Skeletal muscle cell (primary cell): ENCODE data around the gene JPH4.

Experiments
- DNase-seq: peaks from one replicate; pipeline ENCODE4 v3.0.0-alpha.2; 2010; ENCODE audit warnings: low read depth
- H3K4me3 ChIP-seq: 2 replicates; pipeline ENCODE4 v1.5.1; 2011; ENCODE audit warnings: low read depth, mild to moderate bottlenecking, control low read depth, low read length, moderate library complexity

Gene JPH4

GRCh38 chr14:23566778-23567185 is 11.8 kb downstream of the JPH4 start:
- no peak for DNase-seq
- peak overlapping the region; percentile 59 for H3K4me3 ChIP-seq

GRCh38 chr14:23566112-23566777 is 12.3 kb downstream of the JPH4 start:
- no peak overlapping the region for H3K4me3 ChIP-seq
- no peak for DNase-seq

GRCh38 chr14:23565626-23566025 is 13.0 kb downstream of the JPH4 start:
- no peak overlapping the region for H3K4me3 ChIP-seq
- DNase-seq, result no peak

- H3K4me3 ChIP-seq, result no peak overlapping the region
- no peak for DNase-seq
Observed at GRCh38 chr14:23564876-23565275, 13.7 kb downstream of the JPH4 start.

- DNase-seq, result no peak
- no peak overlapping the region for H3K4me3 ChIP-seq
Observed at GRCh38 chr14:23564181-23564812, 14.3 kb downstream of the JPH4 start.

GRCh38 chr14:23563473-23564180 is 15.0 kb downstream of the JPH4 start:
- no peak for DNase-seq
- H3K4me3 ChIP-seq, result no peak overlapping the region

- DNase-seq, result no peak
- H3K4me3 ChIP-seq, result no peak overlapping the region
Observed at GRCh38 chr14:23562822-23563472, 15.6 kb downstream of the JPH4 start.

GRCh38 chr14:23561873-23562821 is 16.4 kb downstream of the JPH4 start:
- DNase-seq, result no peak
- H3K4me3 ChIP-seq, result no peak overlapping the region

GRCh38 chr14:23561259-23561658 is 17.3 kb downstream of the JPH4 start:
- DNase-seq, result no peak
- no peak overlapping the region for H3K4me3 ChIP-seq

- DNase-seq, result no peak
Observed at GRCh38 chr14:23559926-23560520, 18.6 kb downstream of the JPH4 start.

GRCh38 chr14:23559010-23559925 is 19.3 kb downstream of the JPH4 start:
- no peak overlapping the region for H3K4me3 ChIP-seq
- DNase-seq, result no peak

More at GRCh38 chr14:23559926-23560520, 18.6 kb downstream of the JPH4 start:
- no peak overlapping the region for H3K4me3 ChIP-seq

- no peak overlapping the region for H3K4me3 ChIP-seq
- DNase-seq, result no peak
Observed at GRCh38 chr14:23558346-23559009, 20.1 kb downstream of the JPH4 start.

GRCh38 chr14:23557946-23558345 is 20.6 kb downstream of the JPH4 start:
- no peak overlapping the region for H3K4me3 ChIP-seq
- no peak for DNase-seq

GRCh38 chr14:23557521-23557920 is 21.1 kb downstream of the JPH4 start:
- no peak overlapping the region for H3K4me3 ChIP-seq

GRCh38 chr14:23556700-23557440 is 21.7 kb downstream of the JPH4 start:
- no peak for DNase-seq
- H3K4me3 ChIP-seq, result peak overlapping the region; percentile 91

More at GRCh38 chr14:23557521-23557920, 21.1 kb downstream of the JPH4 start:
- no peak for DNase-seq

- no peak for DNase-seq
Observed at GRCh38 chr14:23555882-23556699, 22.5 kb downstream of the JPH4 start, which contains the start of gene THTPA. Gene THTPA (plus strand): TSS chr14:23556271. CDS start chr14:23556758, 487 bp downstream.

More at GRCh38 chr14:23555882-23556699, 22.5 kb downstream of the JPH4 start, which contains the start of gene THTPA:
- H3K4me3 ChIP-seq, result peak within 1 kb of the TSS; percentile 91
